ENCODE results near the gene PPP1R15B.

Gene PPP1R15B

DNA sequence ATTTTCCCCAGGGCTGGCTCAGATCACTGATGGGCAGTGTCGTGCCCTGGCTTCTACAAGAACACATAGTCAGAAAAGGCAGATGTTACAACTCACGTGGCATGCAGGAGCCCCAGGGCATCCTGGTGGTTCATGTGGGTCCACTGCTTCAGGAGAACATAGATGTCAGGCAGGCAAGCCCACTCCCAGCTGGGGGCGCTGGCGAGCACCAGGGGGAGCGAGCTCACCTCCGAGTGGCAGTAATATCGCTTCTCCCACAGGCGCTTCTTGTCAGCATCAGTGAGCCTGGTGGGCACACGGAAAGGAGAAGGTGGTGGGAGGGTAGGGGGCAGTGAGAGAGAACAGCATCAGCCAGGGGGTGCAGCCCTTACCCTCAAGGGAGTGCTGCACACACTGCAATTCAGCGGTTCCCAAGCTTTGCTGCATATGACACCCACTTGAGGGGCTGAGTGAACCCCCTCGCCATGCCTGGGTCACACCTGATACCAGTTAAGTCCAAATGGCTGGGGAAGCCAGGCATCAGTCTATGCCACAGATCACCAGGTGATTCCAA is 34.3 kb upstream of the PPP1R15B start:
- no peak overlapping the region for H3K4me3 ChIP-seq (ENCODE audit: low read depth, low read length)
- DNase-seq (ENCODE audit: low read depth): peak; percentile 66
- TF ChIP-seq, protein P1, sequence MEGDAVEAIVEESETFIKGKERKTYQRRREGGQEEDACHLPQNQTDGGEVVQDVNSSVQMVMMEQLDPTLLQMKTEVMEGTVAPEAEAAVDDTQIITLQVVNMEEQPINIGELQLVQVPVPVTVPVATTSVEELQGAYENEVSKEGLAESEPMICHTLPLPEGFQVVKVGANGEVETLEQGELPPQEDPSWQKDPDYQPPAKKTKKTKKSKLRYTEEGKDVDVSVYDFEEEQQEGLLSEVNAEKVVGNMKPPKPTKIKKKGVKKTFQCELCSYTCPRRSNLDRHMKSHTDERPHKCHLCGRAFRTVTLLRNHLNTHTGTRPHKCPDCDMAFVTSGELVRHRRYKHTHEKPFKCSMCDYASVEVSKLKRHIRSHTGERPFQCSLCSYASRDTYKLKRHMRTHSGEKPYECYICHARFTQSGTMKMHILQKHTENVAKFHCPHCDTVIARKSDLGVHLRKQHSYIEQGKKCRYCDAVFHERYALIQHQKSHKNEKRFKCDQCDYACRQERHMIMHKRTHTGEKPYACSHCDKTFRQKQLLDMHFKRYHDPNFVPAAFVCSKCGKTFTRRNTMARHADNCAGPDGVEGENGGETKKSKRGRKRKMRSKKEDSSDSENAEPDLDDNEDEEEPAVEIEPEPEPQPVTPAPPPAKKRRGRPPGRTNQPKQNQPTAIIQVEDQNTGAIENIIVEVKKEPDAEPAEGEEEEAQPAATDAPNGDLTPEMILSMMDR (IDR thresholded peaks at IDR 0.05; ENCODE audit: insufficient read depth, low read depth, low read length, missing control alignments): peak; percentile 80

DNA sequence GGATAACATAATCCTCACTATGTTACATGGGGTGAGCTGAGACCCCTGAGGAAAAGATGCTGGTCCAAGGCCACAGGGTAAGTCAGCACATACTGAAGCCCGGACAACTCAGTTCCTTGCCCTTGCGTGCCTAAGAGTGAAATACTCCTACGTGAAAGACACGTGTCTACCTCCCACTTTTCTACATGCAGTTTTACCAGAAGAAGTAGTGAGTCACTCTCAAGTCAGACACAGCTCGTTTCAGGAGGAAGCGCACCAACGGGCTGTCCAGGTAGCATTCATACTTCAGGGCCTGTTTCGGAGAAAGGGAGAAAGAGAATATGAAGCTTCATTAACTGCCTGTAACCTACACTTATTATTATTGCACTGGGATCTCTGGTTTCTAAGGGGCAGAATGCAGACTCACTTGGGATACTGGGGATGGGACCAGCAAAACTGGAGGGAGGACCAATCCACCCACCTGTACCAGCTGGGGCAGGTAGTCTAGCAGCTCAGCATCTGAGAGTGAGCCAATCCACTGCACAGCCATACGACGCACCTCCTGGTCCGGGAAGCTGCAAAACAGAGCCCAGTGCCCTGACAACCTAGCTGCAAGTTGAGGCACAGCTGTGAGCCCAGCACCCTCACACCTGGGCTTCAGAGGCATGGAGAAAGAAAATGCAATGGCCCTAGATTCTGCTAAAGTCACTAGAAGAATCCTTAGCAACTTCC is 32.4 kb upstream of the PPP1R15B start:
- H3K4me3 ChIP-seq (ENCODE audit: low read depth, low read length): no peak overlapping the region
- TF ChIP-seq, protein P1 (IDR thresholded peaks at IDR 0.05; ENCODE audit: insufficient read depth, low read depth, low read length, missing control alignments): no peak
- no peak for DNase-seq (ENCODE audit: low read depth)

DNA sequence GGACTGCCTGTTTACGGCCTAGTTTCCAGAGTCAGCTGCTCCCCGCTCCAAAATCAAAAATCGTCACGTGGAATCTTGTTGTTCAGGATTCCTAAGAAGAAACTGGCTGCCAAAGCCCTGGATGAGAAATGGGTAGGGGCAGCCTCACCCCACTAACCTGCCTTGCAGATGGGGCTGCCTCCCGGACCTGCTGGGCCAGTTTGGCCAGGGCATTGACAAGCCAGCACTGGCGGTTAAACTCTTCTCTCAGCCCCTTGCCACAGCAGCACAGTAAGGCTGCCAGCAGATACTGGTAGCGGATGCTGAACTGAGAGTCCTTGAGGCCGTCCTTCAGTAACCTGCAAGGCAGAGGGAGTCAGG is 31.6 kb upstream of the PPP1R15B start:
- TF ChIP-seq, protein P1 (IDR thresholded peaks at IDR 0.05; ENCODE audit: insufficient read depth, low read depth, low read length, missing control alignments): no peak
- H3K4me3 ChIP-seq (ENCODE audit: low read depth, low read length): no peak overlapping the region
- no peak for DNase-seq (ENCODE audit: low read depth)

DNA sequence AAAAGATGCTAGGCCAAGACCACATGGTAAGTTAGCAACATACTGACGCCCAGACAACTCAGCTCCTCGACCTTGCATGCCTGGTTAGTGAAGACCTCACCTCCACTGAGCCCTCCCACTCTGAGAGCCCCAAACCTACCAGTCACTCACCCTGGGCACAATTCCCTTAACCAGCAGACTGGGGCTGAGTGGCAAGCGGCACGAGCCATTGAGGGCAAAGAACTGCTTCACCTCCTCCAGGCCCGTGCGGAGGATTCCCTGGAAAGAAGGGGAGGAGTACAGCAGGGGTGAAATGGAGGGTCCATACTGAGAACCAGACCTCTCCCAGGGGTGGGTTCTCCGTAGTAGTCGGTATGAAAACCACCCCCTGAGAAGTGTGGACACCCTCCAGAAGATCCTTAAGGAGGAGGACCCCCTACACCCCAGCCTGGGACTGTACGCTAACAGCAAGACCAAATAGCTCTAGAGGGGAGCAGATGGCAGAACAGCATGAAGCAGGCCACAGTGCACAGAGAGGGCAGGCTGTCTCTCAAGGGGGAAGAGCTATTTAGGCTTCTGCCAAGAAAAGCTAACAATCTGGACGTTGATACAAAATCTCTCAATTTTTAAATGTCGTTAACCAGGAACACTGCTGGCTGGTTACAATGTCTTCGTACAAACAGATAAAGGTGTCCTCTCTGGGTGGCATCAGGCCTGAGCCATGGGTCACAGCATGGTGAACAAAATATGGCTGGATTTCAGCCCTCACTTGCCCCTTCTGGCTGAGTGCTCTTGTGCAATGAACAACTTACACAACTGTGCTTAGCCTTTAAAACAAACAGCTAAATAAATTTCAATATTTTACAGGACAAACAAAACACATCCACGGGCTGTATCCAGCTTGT is 31.0 kb upstream of the PPP1R15B start:
- DNase-seq (ENCODE audit: low read depth): no peak
- TF ChIP-seq, protein P1 (IDR thresholded peaks at IDR 0.05; ENCODE audit: insufficient read depth, low read depth, low read length, missing control alignments): no peak

DNA sequence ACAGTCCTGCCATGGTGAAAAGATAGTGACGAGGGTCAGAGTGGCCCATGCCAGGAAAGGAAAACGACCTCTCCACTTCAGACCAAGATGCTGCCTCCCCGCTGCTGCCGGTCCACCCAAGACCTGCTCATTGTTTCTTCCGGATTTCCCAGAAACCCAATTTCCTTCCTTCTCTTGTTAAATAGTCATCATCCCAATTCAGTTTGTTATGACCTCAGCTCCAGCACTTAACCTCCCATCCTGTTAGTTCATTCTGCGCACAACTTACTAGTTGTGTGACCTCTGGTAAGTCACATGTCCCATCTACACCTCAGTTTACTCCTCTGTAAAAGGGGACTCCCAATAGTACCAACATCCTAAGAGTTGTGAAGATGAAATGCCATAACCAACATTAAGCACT is 29.9 kb upstream of the PPP1R15B start:
- DNase-seq (ENCODE audit: low read depth): no peak
- no peak overlapping the region for H3K4me3 ChIP-seq (ENCODE audit: low read depth, low read length)
- TF ChIP-seq, protein P1 (IDR thresholded peaks at IDR 0.05; ENCODE audit: insufficient read depth, low read depth, low read length, missing control alignments): no peak

More for the DNA sequence above, 31.0 kb upstream of the PPP1R15B start:
- no peak overlapping the region for H3K4me3 ChIP-seq (ENCODE audit: low read depth, low read length)

DNA sequence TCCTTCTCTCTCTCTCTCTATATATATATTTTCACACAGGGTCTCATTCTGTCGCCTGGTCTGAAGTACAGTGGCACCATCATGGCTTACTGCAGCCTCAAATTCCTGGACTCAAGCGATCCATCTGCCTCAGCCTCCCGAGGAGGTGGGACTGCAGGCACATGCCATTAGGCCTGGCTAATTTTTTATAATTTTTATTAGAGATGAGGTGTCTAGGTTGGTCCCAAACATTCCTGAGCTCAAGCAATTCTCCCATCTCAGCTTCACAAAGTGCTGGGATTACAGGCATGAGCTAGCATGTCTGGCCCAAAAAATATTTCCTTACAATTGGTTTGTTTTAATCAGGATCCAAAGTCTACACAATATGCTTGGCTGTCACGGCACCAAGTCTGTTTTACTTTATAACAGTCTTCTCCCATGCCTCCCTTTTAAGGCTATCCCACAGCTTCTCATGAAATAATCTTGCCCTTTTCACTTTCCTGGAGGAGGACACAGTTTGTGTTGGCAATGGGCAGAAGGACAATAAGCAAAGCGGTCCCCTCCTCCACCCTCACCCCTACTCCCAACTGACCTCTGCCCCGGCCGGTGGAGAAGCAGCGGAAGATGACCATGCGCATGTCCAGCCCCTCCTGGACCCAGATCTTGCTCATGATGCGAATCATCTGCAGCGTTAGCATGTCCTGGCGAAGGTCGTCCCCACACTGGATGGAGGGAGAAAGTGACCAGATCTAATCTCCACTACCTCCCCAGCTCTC is 28.2 kb upstream of the PPP1R15B start:
- DNase-seq (ENCODE audit: low read depth): no peak
- no peak overlapping the region for H3K4me3 ChIP-seq (ENCODE audit: low read depth, low read length)
- TF ChIP-seq, protein P1 (IDR thresholded peaks at IDR 0.05; ENCODE audit: insufficient read depth, low read depth, low read length, missing control alignments): no peak
